ENCODE data around the gene PIN1. TPM values are rescaled to one million over a fixed set of nuclear protein-coding genes. Genes with fewer than 3 reads are reported as not detected.
"Not testable (repeated sequence)": the region's sequence is repeated elsewhere in the genome, so short reads cannot be mapped to it uniquely, and the experiment has no call there.

Gene PIN1
- total RNA-seq, 1 experiment from 2014 or later = 90.1 TPM

GRCh38 chr19:9799162-9799561 lies 36.0 kb upstream of the PIN1 start:
- DNase-seq = no peak
- Histone ChIP-seq H3K27ac (no peak overlapping the region), H3K4me3 (no peak overlapping the region), H3K9me3 (replicated peaks) (no peaks in the 10 kb centered on the region), H3K4me1 (no peaks in the 10 kb centered on the region), H3K27me3 (no peaks in the 10 kb centered on the region), H3K36me3 (no peaks in the 10 kb centered on the region)

- Histone ChIP-seq H3K4me1 (no peaks in the 10 kb centered on the region), H3K27me3 (no peaks in the 10 kb centered on the region), H3K36me3 (peaks cover 3% of the 10 kb centered on the region; the same call in 1 of the 2 replicates), H3K9me3 (replicated peaks) (no peaks in the 10 kb centered on the region), H3K27ac (no peak overlapping the region), H3K4me3 (no peak overlapping the region)
- DNase-seq = no peak
Measured at GRCh38 chr19:9801976-9802375, 33.1 kb upstream of the PIN1 start.

GRCh38 chr19:9806803-9807202 lies 28.3 kb upstream of the PIN1 start:
- H3K9me3 ChIP-seq (replicated peaks) = no peaks in the 10 kb centered on the region
- H3K4me3 ChIP-seq = no peak overlapping the region
- H3K27me3 ChIP-seq = no peaks in the 10 kb centered on the region
- no peaks in the 10 kb centered on the region for H3K4me1 ChIP-seq
- DNase-seq = no peak
- H3K36me3 ChIP-seq = peaks cover 15% of the 10 kb centered on the region
- no peak overlapping the region for H3K27ac ChIP-seq

GRCh38 chr19:9808855-9809824 lies 26.0 kb upstream of the PIN1 start:
- DNase-seq = no peak
- no peak overlapping the region for H3K4me3 ChIP-seq
- no peaks in the 10 kb centered on the region for H3K27me3 ChIP-seq
- H3K9me3 ChIP-seq (replicated peaks) = no peaks in the 10 kb centered on the region
- no peak overlapping the region for H3K27ac ChIP-seq
- peaks cover 23% of the 10 kb centered on the region for H3K36me3 ChIP-seq
- no peaks in the 10 kb centered on the region for H3K4me1 ChIP-seq

DNA sequence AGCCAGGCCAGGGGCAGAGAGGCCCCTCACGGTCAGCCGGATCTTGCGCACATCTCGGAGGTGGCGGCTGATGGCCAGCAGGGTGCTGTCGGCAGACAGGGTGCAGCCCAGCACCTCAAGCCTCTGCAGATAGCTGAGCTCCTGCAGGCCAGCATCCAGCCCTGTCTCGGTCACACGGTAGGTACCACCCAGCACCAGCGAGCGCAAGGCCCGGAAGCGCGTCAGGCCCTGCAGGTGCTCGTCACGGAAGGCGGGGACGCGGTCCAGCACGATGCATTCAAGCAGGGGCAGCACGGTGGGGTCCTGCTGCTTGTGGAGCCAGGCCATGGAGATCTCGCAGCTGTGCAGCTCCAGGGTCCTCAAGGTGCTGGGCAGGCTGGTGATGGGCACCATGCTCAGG lies 24.0 kb upstream of the PIN1 start:
- no peak for DNase-seq
- H3K4me3 ChIP-seq = no peak overlapping the region
- no peaks in the 10 kb centered on the region for H3K27me3 ChIP-seq
- no peaks in the 10 kb centered on the region for H3K4me1 ChIP-seq
- H3K36me3 ChIP-seq = peaks cover 21% of the 10 kb centered on the region
- no peak overlapping the region for H3K27ac ChIP-seq
- no peaks in the 10 kb centered on the region; the same call in 1 of the 2 replicates for H3K9me3 ChIP-seq (replicated peaks)

GRCh38 chr19:9818175-9818733 lies 16.9 kb upstream of the PIN1 start:
- Histone ChIP-seq H3K4me1 (no peaks in the 10 kb centered on the region; the same call in 1 of the 2 replicates), H3K27ac (peak overlapping the region; percentile 83), H3K4me3 (peak overlapping the region; percentile 89), H3K27me3 (no peaks in the 10 kb centered on the region), H3K36me3 (peaks cover 10% of the 10 kb centered on the region), H3K9me3 (replicated peaks) (no peaks in the 10 kb centered on the region; the same call in 1 of the 2 replicates)
- no peak for DNase-seq

GRCh38 chr19:9818734-9819595 lies 16.2 kb upstream of the PIN1 start, which contains the start of gene FBXL12:
Gene FBXL12 (minus strand): TSS chr19:9819079. CDS start chr19:9818813, 266 bp downstream.
- Histone ChIP-seq H3K4me3 (peak within 1 kb of the TSS; percentile 89), H3K36me3 (peaks cover 7% of the 10 kb centered on the region), H3K9me3 (replicated peaks) (no peaks in the 10 kb centered on the region; the same call in 1 of the 2 replicates), H3K27ac (peak within 1 kb of the TSS; percentile 83), H3K27me3 (no peaks in the 10 kb centered on the region), H3K4me1 (no peaks in the 10 kb centered on the region; the same call in 1 of the 2 replicates)
- peak; percentile 99 to 100 for DNase-seq

DNA sequence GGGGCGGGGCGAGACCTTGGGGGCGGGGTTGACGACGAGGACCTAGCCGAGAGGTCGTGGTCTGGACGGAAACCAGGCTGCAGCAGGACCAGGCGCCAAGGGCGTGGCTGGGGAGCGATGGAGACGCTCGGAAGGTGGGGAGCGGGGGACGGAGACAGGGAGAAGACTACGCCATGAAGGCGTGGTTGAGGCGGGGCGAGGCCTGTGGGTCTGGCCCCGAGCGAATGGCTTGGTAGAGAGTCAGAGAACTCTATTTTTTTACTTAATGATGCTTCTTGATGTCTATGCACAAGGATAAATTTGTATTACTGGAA lies 15.6 kb upstream of the PIN1 start:
- no peaks in the 10 kb centered on the region; the same call in 1 of the 2 replicates for H3K9me3 ChIP-seq (replicated peaks)
- H3K27ac ChIP-seq = no peak overlapping the region
- H3K4me1 ChIP-seq = no peaks in the 10 kb centered on the region; the same call in 1 of the 2 replicates

GRCh38 chr19:9820034-9820433 lies 15.1 kb upstream of the PIN1 start:
- not testable (repeated sequence) for H3K27ac ChIP-seq; H3K27me3 ChIP-seq; H3K36me3 ChIP-seq; H3K4me1 ChIP-seq; DNase-seq; H3K9me3 ChIP-seq (replicated peaks)
- H3K4me3 ChIP-seq = peak overlapping the region; percentile 47

More for the DNA sequence above, 15.6 kb upstream of the PIN1 start:
- H3K36me3 ChIP-seq = peaks cover 4% of the 10 kb centered on the region; the same call in 1 of the 2 replicates
- no peaks in the 10 kb centered on the region for H3K27me3 ChIP-seq
- no peak for DNase-seq
- H3K4me3 ChIP-seq = peak overlapping the region; percentile 47

GRCh38 chr19:9823816-9824215 lies 11.3 kb upstream of the PIN1 start:
- no peaks in the 10 kb centered on the region for H3K27me3 ChIP-seq
- no peak for DNase-seq
- no peaks in the 10 kb centered on the region for H3K9me3 ChIP-seq (replicated peaks)
- no peak overlapping the region for H3K4me3 ChIP-seq
- H3K4me1 ChIP-seq = peaks cover 4% of the 10 kb centered on the region
- H3K27ac ChIP-seq = no peak overlapping the region
- H3K36me3 ChIP-seq = peaks cover 4% of the 10 kb centered on the region; the same call in 1 of the 2 replicates

- no peaks in the 10 kb centered on the region for H3K9me3 ChIP-seq (replicated peaks)
- peaks cover 8% of the 10 kb centered on the region; the same call in 1 of the 2 replicates for H3K36me3 ChIP-seq
- peak; percentile 85 to 89 for DNase-seq
- peaks cover 5% of the 10 kb centered on the region for H3K4me1 ChIP-seq
- H3K4me3 ChIP-seq = peak within 1 kb of the TSS; percentile 96
- peak within 1 kb of the TSS; percentile 43 for H3K27ac ChIP-seq
- H3K27me3 ChIP-seq = no peaks in the 10 kb centered on the region
Measured at GRCh38 chr19:9827289-9828238, 7.6 kb upstream of the PIN1 start, which contains the start of gene UBL5. Gene UBL5 (plus strand): TSS chr19:9827918. CDS start chr19:9828338, 420 bp downstream.

- H3K27ac ChIP-seq = no peak overlapping the region
- peak overlapping the region; percentile 96 for H3K4me3 ChIP-seq
- H3K36me3 ChIP-seq = peaks cover 8% of the 10 kb centered on the region; the same call in 1 of the 2 replicates
- no peak for DNase-seq
- peaks cover 5% of the 10 kb centered on the region for H3K4me1 ChIP-seq
- H3K9me3 ChIP-seq (replicated peaks) = no peaks in the 10 kb centered on the region
- no peaks in the 10 kb centered on the region for H3K27me3 ChIP-seq
Measured at GRCh38 chr19:9828551-9829063, 6.5 kb upstream of the PIN1 start.

GRCh38 chr19:9834307-9834725 lies 802 bp upstream of the PIN1 start:
- Histone ChIP-seq H3K4me3 (peak overlapping the region; percentile 90), H3K27ac (no peak overlapping the region)

More at GRCh38 chr19:9834307-9834725, 802 bp upstream of the PIN1 start:
- no peaks in the 10 kb centered on the region for H3K27me3 ChIP-seq
- no peak for DNase-seq
- no peaks in the 10 kb centered on the region for H3K4me1 ChIP-seq
- H3K9me3 ChIP-seq (replicated peaks) = no peaks in the 10 kb centered on the region
- peaks cover 4% of the 10 kb centered on the region; the same call in 1 of the 2 replicates for H3K36me3 ChIP-seq

Measured in SJCRH30 (cell line).